ENCODE measurements around the gene CETN2. TPM values are rescaled to one million over a fixed set of nuclear protein-coding genes. Genes with fewer than 3 reads are reported as not detected.

The CETN2 gene
- total RNA-seq, 1 experiment from 2014 or later, result 23.8 TPM

DNA sequence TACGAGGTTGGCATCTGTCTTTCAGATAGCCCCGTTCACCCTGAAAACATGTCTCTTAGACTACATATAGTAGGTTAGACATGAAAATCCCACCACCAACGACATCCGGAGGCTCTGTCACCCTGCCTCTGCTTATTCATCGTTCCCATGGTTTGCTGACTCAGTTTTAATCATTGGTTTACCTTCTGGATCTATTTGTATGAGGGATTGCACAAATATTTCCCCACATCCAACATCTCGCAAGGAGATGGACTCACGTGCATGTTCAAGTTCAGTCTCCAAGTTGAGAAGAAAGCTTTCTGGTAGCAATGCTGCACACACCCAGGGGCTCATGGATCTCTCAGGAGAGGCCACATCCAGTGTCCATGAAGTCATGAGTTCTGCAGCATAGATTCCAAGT lies 10.8 kb downstream of the CETN2 start:
- CTCF ChIA-PET, result no interaction called here
- peaks cover 7% of the 10 kb centered on the region for H3K27me3 Mint-ChIP-seq (ENCODE audit: insufficient read depth, unreplicated experiment)

GRCh38 chrX:152819266-152819665 lies 11.3 kb downstream of the CETN2 start:
- no peak overlapping the region for H3K4me3 ChIP-seq (ENCODE audit: low read depth, low read length)
- ChIA-PET CTCF (no interaction called here), POLR2A (no interaction called here)
- 0 out of 2 replicates have a peak, but pooled peaks cover 1% of the 10 kb centered on the region for H3K27me3 ChIP-seq (replicated peaks; ENCODE audit: control insufficient read depth, insufficient read depth, low read length)
- intact Hi-C loops (cut with micrococcal nuclease; ENCODE audit: unreplicated experiment), result no loop called here
- Mint-ChIP-seq H3K9me3 (ENCODE audit: unreplicated experiment) (no peaks in the 10 kb centered on the region), H3K4me3 (ENCODE audit: unreplicated experiment) (no peak overlapping the region), H3K4me1 (ENCODE audit: low read depth, unreplicated experiment) (no peaks in the 10 kb centered on the region), H3K27me3 (ENCODE audit: insufficient read depth, unreplicated experiment) (peaks cover 7% of the 10 kb centered on the region), H3K27ac (ENCODE audit: unreplicated experiment) (no peak overlapping the region), H3K36me3 (ENCODE audit: insufficient read depth, unreplicated experiment) (no peaks in the 10 kb centered on the region)
- no peak for DNase-seq
- no peaks in the 10 kb centered on the region for H3K4me1 ChIP-seq
- no peak for TF ChIP-seq CTCF (IDR thresholded peaks at IDR 0.05; ENCODE audit: insufficient read depth in 1 of 2, low read depth in 1 of 2, low read length in 1 of 2, severe bottlenecking in 1 of 2, unreplicated experiment in 1 of 2)
- no peaks in the 10 kb centered on the region for H3K9me3 ChIP-seq
- H3K36me3 ChIP-seq (ENCODE audit: control insufficient read depth, insufficient read depth, low read length), result no peaks in the 10 kb centered on the region
- BruUV-seq (replicated peaks), result no TSS peak

More for the DNA sequence above, 10.8 kb downstream of the CETN2 start:
- no peaks in the 10 kb centered on the region for H3K36me3 Mint-ChIP-seq (ENCODE audit: insufficient read depth, unreplicated experiment)
- no peak overlapping the region for H3K27ac Mint-ChIP-seq (ENCODE audit: unreplicated experiment)
- no peak for DNase-seq
- H3K9me3 Mint-ChIP-seq (ENCODE audit: unreplicated experiment), result no peaks in the 10 kb centered on the region
- intact Hi-C loops (cut with micrococcal nuclease; ENCODE audit: unreplicated experiment), result no loop called here
- H3K36me3 ChIP-seq (ENCODE audit: control insufficient read depth, insufficient read depth, low read length), result no peaks in the 10 kb centered on the region
- no peak for TF ChIP-seq CTCF (IDR thresholded peaks at IDR 0.05; ENCODE audit: insufficient read depth in 1 of 2, low read depth in 1 of 2, low read length in 1 of 2, severe bottlenecking in 1 of 2, unreplicated experiment in 1 of 2)
- no peak overlapping the region for H3K4me3 Mint-ChIP-seq (ENCODE audit: unreplicated experiment)
- H3K4me3 ChIP-seq (ENCODE audit: low read depth, low read length), result no peak overlapping the region
- POLR2A ChIA-PET, result no interaction called here
- H3K4me1 Mint-ChIP-seq (ENCODE audit: low read depth, unreplicated experiment), result no peaks in the 10 kb centered on the region
- no TSS peak for BruUV-seq (replicated peaks)
- 0 out of 2 replicates have a peak, but pooled peaks cover 1% of the 10 kb centered on the region for H3K27me3 ChIP-seq (replicated peaks; ENCODE audit: control insufficient read depth, insufficient read depth, low read length)
- H3K9me3 ChIP-seq, result no peaks in the 10 kb centered on the region
- H3K4me1 ChIP-seq, result no peaks in the 10 kb centered on the region

GRCh38 chrX:152818356-152818755 lies 12.2 kb downstream of the CETN2 start:
- Histone ChIP-seq H3K9me3 (no peaks in the 10 kb centered on the region), H3K36me3 (ENCODE audit: control insufficient read depth, insufficient read depth, low read length) (no peaks in the 10 kb centered on the region), H3K4me3 (ENCODE audit: low read depth, low read length) (no peak overlapping the region), H3K27me3 (replicated peaks; ENCODE audit: control insufficient read depth, insufficient read depth, low read length) (0 out of 2 replicates have a peak, but pooled peaks cover 1% of the 10 kb centered on the region), H3K4me1 (no peaks in the 10 kb centered on the region)
- H3K27ac Mint-ChIP-seq (ENCODE audit: unreplicated experiment), result no peak overlapping the region
- ChIA-PET POLR2A (no interaction called here), CTCF (no interaction called here)
- H3K9me3 Mint-ChIP-seq (ENCODE audit: unreplicated experiment), result no peaks in the 10 kb centered on the region
- BruUV-seq (replicated peaks), result no TSS peak
- H3K4me1 Mint-ChIP-seq (ENCODE audit: low read depth, unreplicated experiment), result no peaks in the 10 kb centered on the region
- no peak for DNase-seq
- H3K4me3 Mint-ChIP-seq (ENCODE audit: unreplicated experiment), result no peak overlapping the region
- intact Hi-C loops (cut with micrococcal nuclease; ENCODE audit: unreplicated experiment), result no loop called here
- H3K27me3 Mint-ChIP-seq (ENCODE audit: insufficient read depth, unreplicated experiment), result peaks cover 7% of the 10 kb centered on the region
- TF ChIP-seq CTCF (IDR thresholded peaks at IDR 0.05; ENCODE audit: insufficient read depth in 1 of 2, low read depth in 1 of 2, low read length in 1 of 2, severe bottlenecking in 1 of 2, unreplicated experiment in 1 of 2), result no peak
- no peaks in the 10 kb centered on the region for H3K36me3 Mint-ChIP-seq (ENCODE audit: insufficient read depth, unreplicated experiment)
